GM23338 (cell line): ENCODE data around the gene CCS. TPM values are rescaled to one million over a fixed set of nuclear protein-coding genes. Genes with fewer than 3 reads are reported as not detected.
A peak's percentile ranks its signal among the peaks of the same experiment; 100 is the strongest.

Source experiments
- ATAC-seq: fragments of 200-7000 bp; cut with Tn5 transposase; 3 replicates; pipeline ENCODE4 v1.9.1; 2020
- DNase-seq: peaks from one replicate; pipeline ENCODE4 v3.0.0-alpha.2; 2015; ENCODE audit warnings: low spot score
- H2AFZ ChIP-seq: fragments of 200-600 bp; sonication (generic); 2 replicates; pipeline ENCODE4 v1.8.0; 2016; ENCODE audit warnings: antibody characterized with exemption, mild to moderate bottlenecking, moderate library complexity
- H3F3A ChIP-seq: fragments of 200-600 bp; sonication (generic); replicated peaks from 2 replicates; pipeline ENCODE4 v1.8.0; 2017; ENCODE audit warnings: antibody characterized with exemption, mixed run types, low read depth
- H3K27ac ChIP-seq: fragments of 200-600 bp; sonication (generic); 2 replicates; pipeline ENCODE4 v1.6.1; 2016; ENCODE audit warnings: low read depth
- H3K27me3 ChIP-seq: fragments of 200-600 bp; sonication (generic); 2 replicates; pipeline ENCODE4 v1.8.0; 2016; ENCODE audit warnings: mild to moderate bottlenecking, mixed run types, moderate library complexity; ENCODE audit not compliant: insufficient read depth
- H3K36me3 ChIP-seq: fragments of 200-600 bp; sonication (generic); 2 replicates; pipeline ENCODE4 v1.8.0; 2016; ENCODE audit warnings: mild to moderate bottlenecking; ENCODE audit not compliant: insufficient read depth
- H3K4me1 ChIP-seq: fragments of 200-600 bp; sonication (generic); 2 replicates; pipeline ENCODE4 v1.8.0; 2016; ENCODE audit warnings: mild to moderate bottlenecking, moderate library complexity; ENCODE audit not compliant: insufficient read depth
- H3K4me2 ChIP-seq: fragments of 200-600 bp; sonication (generic); 2 replicates; pipeline ENCODE4 v1.7.1; 2017; ENCODE audit warnings: mixed run types
- H3K4me3 ChIP-seq: fragments of 200-600 bp; sonication (generic); 2 replicates; pipeline ENCODE4 v1.6.1; 2016; ENCODE audit warnings: mixed run types
- H3K79me2 ChIP-seq: fragments of 200-600 bp; sonication (generic); replicated peaks from 2 replicates; pipeline ENCODE4 v1.8.0; 2017; ENCODE audit warnings: mild to moderate bottlenecking; ENCODE audit not compliant: insufficient read depth
- H3K9me2 ChIP-seq: fragments of 200-600 bp; sonication (generic); 2 replicates; pipeline ENCODE4 v1.8.0; 2017; ENCODE audit not compliant: insufficient read depth
- H4K20me1 ChIP-seq: fragments of 200-600 bp; sonication (generic); replicated peaks from 2 replicates; pipeline ENCODE4 v1.8.0; 2017; ENCODE audit warnings: mild to moderate bottlenecking; ENCODE audit not compliant: insufficient read depth
- H3K27ac Mint-ChIP-seq: 2 replicates; pipeline ENCODE4 v1.8.0; 2020; ENCODE audit warnings: inconsistent platforms, mild to moderate bottlenecking, moderate library complexity, mixed read lengths
- H3K27me3 Mint-ChIP-seq: 3 replicates; pipeline ENCODE4 v1.8.0; 2022; ENCODE audit warnings: low read depth, mild to moderate bottlenecking, moderate library complexity, mixed read lengths, inconsistent platforms; ENCODE audit not compliant: insufficient read depth, poor library complexity
- H3K36me3 Mint-ChIP-seq: 3 replicates; pipeline ENCODE4 v1.8.0; 2021; ENCODE audit warnings: low read depth, mild to moderate bottlenecking, inconsistent platforms, moderate library complexity, mixed read lengths
- H3K4me1 Mint-ChIP-seq: 3 replicates; pipeline ENCODE4 v1.8.0; 2020; ENCODE audit warnings: mild to moderate bottlenecking, inconsistent platforms, mixed read lengths
- H3K4me3 Mint-ChIP-seq: 3 replicates; pipeline ENCODE4 v1.8.0; 2021; ENCODE audit warnings: moderate library complexity, mild to moderate bottlenecking, inconsistent platforms, mixed read lengths
- H3K9me3 Mint-ChIP-seq: 3 replicates; pipeline ENCODE4 v1.8.0; 2020; ENCODE audit warnings: moderate library complexity, mild to moderate bottlenecking, inconsistent platforms, mixed read lengths
- CREB1 ChIP-seq: fragments of 250-450 bp; sonication (Bioruptor Pico); IDR thresholded peaks from 2 replicates; pipeline ENCODE4 v1.5.0; 2020; ENCODE audit warnings: low read depth, mild to moderate bottlenecking, moderate library complexity
- EZH2phosphoT487 ChIP-seq: fragments of 200-600 bp; sonication (generic); IDR thresholded peaks from one replicate; pipeline ENCODE4 v1.8.1; 2018; ENCODE audit warnings: antibody characterized with exemption; ENCODE audit not compliant: unreplicated experiment
- JUNB ChIP-seq: IDR thresholded peaks from one replicate; pipeline ENCODE4 v1.6.1; 2016; ENCODE audit warnings: antibody characterized with exemption; ENCODE audit not compliant: unreplicated experiment
- NANOG ChIP-seq: IDR thresholded peaks from 2 replicates; pipeline ENCODE4 v1.6.1; 2016; ENCODE audit warnings: antibody characterized with exemption, borderline replicate concordance
- POLR2AphosphoS5 ChIP-seq: IDR thresholded peaks from 2 replicates; pipeline ENCODE4 v1.6.1; 2016; ENCODE audit warnings: antibody characterized with exemption, low read depth
- STAT1 ChIP-seq: IDR thresholded peaks from one replicate; pipeline ENCODE4 v1.6.1; 2016; ENCODE audit warnings: antibody characterized with exemption; ENCODE audit not compliant: unreplicated experiment
- ZNF114 ChIP-seq: fragments of 250-450 bp; sonication (Bioruptor Pico); IDR thresholded peaks from 2 replicates; pipeline ENCODE4 v1.5.0; 2020; ENCODE audit warnings: mild to moderate bottlenecking, moderate library complexity
- polyA plus RNA-seq: library from polyadenylated mRNA; unstranded; fragments of >200 nt; fragmentation: Nextera tagmentation; extraction: Ambion mirVana; gene quantifications from 2 replicates; pipeline ENCODE4 v1.2.1, GENCODE V29; 2016
- total RNA-seq: library from RNA; depleted of rRNA; stranded (reverse); fragments of >200 nt; shearing (Covaris generic); gene quantifications from 2 replicates; pipeline ENCODE4 v1.2.3, GENCODE V29; 2014
- TF ChIP-seq, protein P1 (sequence below): IDR thresholded peaks from one replicate; pipeline ENCODE4 v1.6.1; 2018; ENCODE audit warnings: antibody characterized with exemption; ENCODE audit not compliant: unreplicated experiment
- TF ChIP-seq, protein P2 (sequence below), 2 experiments: fragments of 200-600 bp in 1 of 2; sonication (generic) in 1 of 2; conservative IDR thresholded peaks; 2 replicates each; pipeline versions ENCODE4 v1.5.1 to v1.6.1; 2016 to 2017; ENCODE audit warnings: antibody characterized with exemption in 2 of 2, low read depth in 2 of 2, mild to moderate bottlenecking in 2 of 2, moderate library complexity in 1 of 2

CCS gene
- total and polyA plus RNA-seq, 2 experiments from 2014 or later = 36.1 to 60.7 TPM

DNA sequence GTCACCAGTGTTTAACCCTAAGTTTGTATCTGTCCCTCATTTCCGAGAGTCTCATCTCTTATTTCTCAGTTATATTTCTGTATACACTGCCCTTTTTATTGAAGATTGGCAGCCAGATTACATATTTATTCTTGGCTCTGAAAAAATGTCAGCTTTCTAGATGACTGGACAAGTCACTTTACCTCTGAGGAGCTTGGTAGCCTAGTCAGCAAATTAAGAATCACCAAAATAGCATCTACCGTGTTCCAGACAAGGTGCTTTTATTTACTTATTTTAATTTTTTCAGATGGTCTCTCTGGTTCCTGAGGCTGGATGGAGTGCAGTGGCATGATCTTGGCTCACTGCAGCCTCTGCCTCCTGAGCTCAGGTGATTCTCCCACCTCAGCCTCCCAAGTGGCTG lies 40.0 kb downstream of the CCS start (continued):
- TF ChIP-seq, protein P1, sequence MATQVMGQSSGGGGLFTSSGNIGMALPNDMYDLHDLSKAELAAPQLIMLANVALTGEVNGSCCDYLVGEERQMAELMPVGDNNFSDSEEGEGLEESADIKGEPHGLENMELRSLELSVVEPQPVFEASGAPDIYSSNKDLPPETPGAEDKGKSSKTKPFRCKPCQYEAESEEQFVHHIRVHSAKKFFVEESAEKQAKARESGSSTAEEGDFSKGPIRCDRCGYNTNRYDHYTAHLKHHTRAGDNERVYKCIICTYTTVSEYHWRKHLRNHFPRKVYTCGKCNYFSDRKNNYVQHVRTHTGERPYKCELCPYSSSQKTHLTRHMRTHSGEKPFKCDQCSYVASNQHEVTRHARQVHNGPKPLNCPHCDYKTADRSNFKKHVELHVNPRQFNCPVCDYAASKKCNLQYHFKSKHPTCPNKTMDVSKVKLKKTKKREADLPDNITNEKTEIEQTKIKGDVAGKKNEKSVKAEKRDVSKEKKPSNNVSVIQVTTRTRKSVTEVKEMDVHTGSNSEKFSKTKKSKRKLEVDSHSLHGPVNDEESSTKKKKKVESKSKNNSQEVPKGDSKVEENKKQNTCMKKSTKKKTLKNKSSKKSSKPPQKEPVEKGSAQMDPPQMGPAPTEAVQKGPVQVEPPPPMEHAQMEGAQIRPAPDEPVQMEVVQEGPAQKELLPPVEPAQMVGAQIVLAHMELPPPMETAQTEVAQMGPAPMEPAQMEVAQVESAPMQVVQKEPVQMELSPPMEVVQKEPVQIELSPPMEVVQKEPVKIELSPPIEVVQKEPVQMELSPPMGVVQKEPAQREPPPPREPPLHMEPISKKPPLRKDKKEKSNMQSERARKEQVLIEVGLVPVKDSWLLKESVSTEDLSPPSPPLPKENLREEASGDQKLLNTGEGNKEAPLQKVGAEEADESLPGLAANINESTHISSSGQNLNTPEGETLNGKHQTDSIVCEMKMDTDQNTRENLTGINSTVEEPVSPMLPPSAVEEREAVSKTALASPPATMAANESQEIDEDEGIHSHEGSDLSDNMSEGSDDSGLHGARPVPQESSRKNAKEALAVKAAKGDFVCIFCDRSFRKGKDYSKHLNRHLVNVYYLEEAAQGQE = no peak
- no peak for TF ChIP-seq EZH2phosphoT487
- TF ChIP-seq, protein P2, sequence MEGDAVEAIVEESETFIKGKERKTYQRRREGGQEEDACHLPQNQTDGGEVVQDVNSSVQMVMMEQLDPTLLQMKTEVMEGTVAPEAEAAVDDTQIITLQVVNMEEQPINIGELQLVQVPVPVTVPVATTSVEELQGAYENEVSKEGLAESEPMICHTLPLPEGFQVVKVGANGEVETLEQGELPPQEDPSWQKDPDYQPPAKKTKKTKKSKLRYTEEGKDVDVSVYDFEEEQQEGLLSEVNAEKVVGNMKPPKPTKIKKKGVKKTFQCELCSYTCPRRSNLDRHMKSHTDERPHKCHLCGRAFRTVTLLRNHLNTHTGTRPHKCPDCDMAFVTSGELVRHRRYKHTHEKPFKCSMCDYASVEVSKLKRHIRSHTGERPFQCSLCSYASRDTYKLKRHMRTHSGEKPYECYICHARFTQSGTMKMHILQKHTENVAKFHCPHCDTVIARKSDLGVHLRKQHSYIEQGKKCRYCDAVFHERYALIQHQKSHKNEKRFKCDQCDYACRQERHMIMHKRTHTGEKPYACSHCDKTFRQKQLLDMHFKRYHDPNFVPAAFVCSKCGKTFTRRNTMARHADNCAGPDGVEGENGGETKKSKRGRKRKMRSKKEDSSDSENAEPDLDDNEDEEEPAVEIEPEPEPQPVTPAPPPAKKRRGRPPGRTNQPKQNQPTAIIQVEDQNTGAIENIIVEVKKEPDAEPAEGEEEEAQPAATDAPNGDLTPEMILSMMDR (conservative IDR thresholded peaks at IDR 0.05; ENCODE audit: low read depth in 2 of 2) = no peak
- no peak for TF ChIP-seq ZNF114 (CRISPR knock-in tag)
- TF ChIP-seq STAT1 = no peak
- TF ChIP-seq CREB1 (CRISPR knock-in tag) = no peak

DNA sequence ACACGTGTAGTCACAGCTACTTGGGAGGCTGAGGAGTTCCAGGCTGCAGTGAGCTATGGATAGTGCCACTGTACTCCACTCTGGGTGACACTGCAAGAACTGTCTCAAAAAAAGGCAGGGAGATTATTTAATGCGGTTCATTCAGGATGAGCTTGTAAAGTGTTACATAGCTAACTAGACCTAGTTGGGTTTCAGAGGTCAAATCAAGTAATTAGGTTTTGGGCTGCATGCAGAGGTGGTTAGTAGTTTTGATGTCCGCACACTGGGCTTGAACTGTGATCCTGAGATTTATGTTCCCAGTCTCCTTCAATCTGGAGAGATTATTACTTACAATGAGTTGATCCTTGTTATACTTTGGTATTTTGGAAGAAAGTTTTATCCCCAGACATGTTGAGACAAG lies 43.4 kb downstream of the CCS start:
- no peak overlapping the region for H2AFZ ChIP-seq
- H3K27ac ChIP-seq = peak overlapping the region; percentile 90
- peaks cover 26% of the 10 kb centered on the region for H3K36me3 ChIP-seq
- H3K4me3 Mint-ChIP-seq = no peak overlapping the region
- H3K36me3 Mint-ChIP-seq = peaks cover 63% of the 10 kb centered on the region
- no peaks in the 10 kb centered on the region for H3K27me3 ChIP-seq
- H3K27me3 Mint-ChIP-seq = peaks cover 24% of the 10 kb centered on the region
- H3K4me2 ChIP-seq = no peak overlapping the region
- H4K20me1 ChIP-seq = peaks cover 56% of the 10 kb centered on the region
- H3K4me1 Mint-ChIP-seq = peaks cover 33% of the 10 kb centered on the region
- no peak for TF ChIP-seq POLR2AphosphoS5
- no peak for TF ChIP-seq STAT1
- H3K27ac Mint-ChIP-seq = peak overlapping the region; percentile 49; the same call in 1 of the 2 replicates
- no peak overlapping the region for H3K4me3 ChIP-seq
- H3K4me1 ChIP-seq = peaks cover 22% of the 10 kb centered on the region
- H3K79me2 ChIP-seq = peaks cover 89% of the 10 kb centered on the region
- ATAC-seq (no peak), DNase-seq (no peak)
- no peaks in the 10 kb centered on the region for H3K9me2 ChIP-seq
- peaks cover 4% of the 10 kb centered on the region; the same call in 1 of the 3 replicates for H3K9me3 Mint-ChIP-seq
- H3F3A ChIP-seq = peaks cover 36% of the 10 kb centered on the region

DNA sequence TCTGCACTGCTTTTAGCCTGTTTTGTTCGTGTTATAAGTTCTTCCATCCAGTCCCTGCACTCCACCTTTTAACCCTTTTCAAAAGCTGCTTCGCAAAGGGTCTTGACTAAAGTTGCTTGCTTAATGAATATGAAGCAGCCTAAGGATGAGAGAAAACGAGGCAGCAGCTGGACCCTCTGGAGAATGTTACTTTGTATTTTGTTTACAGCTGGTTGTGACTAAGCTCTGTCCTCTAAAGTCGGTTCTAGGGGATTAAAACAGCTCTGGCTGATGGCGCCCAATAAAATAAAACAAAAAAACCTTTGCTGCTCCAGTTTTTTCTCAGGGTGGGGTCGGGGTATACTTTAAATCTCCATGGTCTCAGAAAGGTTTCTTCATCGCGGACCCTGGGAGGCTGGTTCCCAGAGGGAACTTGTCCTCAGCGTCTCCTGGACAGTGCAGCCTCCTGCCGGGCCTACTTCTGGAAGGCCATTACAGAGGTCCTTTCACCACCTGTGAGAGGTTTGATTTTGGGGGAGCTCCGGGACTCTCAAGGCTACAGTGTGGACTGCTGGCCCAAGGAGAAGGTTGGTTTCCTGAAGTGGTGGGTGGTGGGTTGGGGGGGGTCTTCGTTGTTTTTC lies 44.7 kb downstream of the CCS start:
- DNase-seq (peak; percentile 26), ATAC-seq (peak; percentile 31)
- Histone ChIP-seq H3K36me3 (peaks cover 38% of the 10 kb centered on the region), H3K4me1 (peaks cover 34% of the 10 kb centered on the region), H3K27ac (peak overlapping the region; percentile 90), H2AFZ (no peak overlapping the region), H3K79me2 (peaks cover 89% of the 10 kb centered on the region), H3F3A (peaks cover 29% of the 10 kb centered on the region), H4K20me1 (peaks cover 56% of the 10 kb centered on the region), H3K9me2 (no peaks in the 10 kb centered on the region), H3K4me2 (peak overlapping the region; percentile 70), H3K27me3 (no peaks in the 10 kb centered on the region), H3K4me3 (peak overlapping the region; percentile 43)
- H3K4me3 Mint-ChIP-seq = peak overlapping the region; percentile 97
- H3K36me3 Mint-ChIP-seq = peaks cover 63% of the 10 kb centered on the region
- TF ChIP-seq EZH2phosphoT487 (no peak), JUNB (no peak), NANOG (no peak), POLR2AphosphoS5 (no peak)
- H3K9me3 Mint-ChIP-seq = peaks cover 4% of the 10 kb centered on the region; the same call in 1 of the 3 replicates
- H3K27me3 Mint-ChIP-seq = peaks cover 24% of the 10 kb centered on the region
- H3K27ac Mint-ChIP-seq = peak overlapping the region; percentile 99
- H3K4me1 Mint-ChIP-seq = peaks cover 44% of the 10 kb centered on the region
